Measurements from ENCODE around the gene APPBP2.

- no peak for TF ChIP-seq CTCF (IDR thresholded peaks at IDR 0.05)
- no peak for TF ChIP-seq EHMT2 (IDR thresholded peaks at IDR 0.05; ENCODE audit: low read depth)
- TF ChIP-seq REST (IDR thresholded peaks at IDR 0.05) = no peak
- no peak for TF ChIP-seq USF2 (IDR thresholded peaks at IDR 0.05)
- no peak for TF ChIP-seq PBX3 (IDR thresholded peaks at IDR 0.05)
- no peak for TF ChIP-seq GATA3 (IDR thresholded peaks at IDR 0.05; ENCODE audit: borderline replicate concordance)
- TF ChIP-seq KDM5A (IDR thresholded peaks at IDR 0.05) = no peak
- no peak for TF ChIP-seq POLR2A (IDR thresholded peaks at IDR 0.05; ENCODE audit: low read length)
- TF ChIP-seq EP300 (IDR thresholded peaks at IDR 0.05) = no peak
- no peak for TF ChIP-seq ZFP36 (IDR thresholded peaks at IDR 0.05; ENCODE audit: borderline replicate concordance, partially characterized antibody)
Observed at GRCh38 chr17:60540460-60540859, 14.4 kb upstream of the APPBP2 start.

Measured in A549 (cell line).